SK-N-MC (cell line): Measurements from ENCODE around the gene UBE2F.

Experiments
- EZH2 ChIP-seq: fragments of 200-600 bp; sonication (generic); IDR thresholded peaks from one replicate; pipeline ENCODE4 v1.6.1; 2017; ENCODE audit warnings: antibody characterized with exemption
- FOXP2 ChIP-seq: optimal IDR thresholded peaks from 2 replicates; pipeline ENCODE3; 2011; ENCODE audit warnings: mild to moderate bottlenecking, moderate library complexity; ENCODE audit not compliant: insufficient read depth; ENCODE audit errors: extremely low read length, control extremely low read depth
- POLR2AphosphoS5 ChIP-seq: IDR thresholded peaks from 2 replicates; pipeline ENCODE4 v1.6.1; 2012; ENCODE audit warnings: mild to moderate bottlenecking, low read depth, low read length, borderline replicate concordance

- TF ChIP-seq EZH2, result no peak
- no peak for TF ChIP-seq POLR2AphosphoS5
- no peak for TF ChIP-seq FOXP2
Observed at GRCh38 chr2:237929979-237930378, 36.8 kb upstream of the UBE2F start.
